GM12878 (cell line): ENCODE data around the gene PRUNE2. TPM values are rescaled to one million over a fixed set of nuclear protein-coding genes. Genes with fewer than 3 reads are reported as not detected.

Experiments used
- ATAC-seq: fragments of 200-7000 bp; cut with Tn5 transposase; 3 replicates; pipeline ENCODE4 v1.9.1; 2020; ENCODE audit warnings: mild to moderate bottlenecking, moderate library complexity
- BruUV-seq: library from RNA; stranded (reverse); fragments of 400-500 nt; replicated peaks from 2 replicates; lab custom pipeline; 2021; lab: Mats Ljungman, UMichigan
- CTCF ChIA-PET: fragments of 300-600 bp; sonication (Branson Sonifier 250); formaldehyde crosslinking; extraction: SDS; loops from one replicate; lab custom pipeline; 2021; ENCODE audit warnings: inconsistent platforms; lab: Yijun Ruan, JAX
- POLR2A ChIA-PET: fragments of 350-600 bp; formaldehyde crosslinking; extraction: SDS; loops from one replicate; lab custom pipeline; 2021; ENCODE audit warnings: inconsistent platforms; lab: Charles Lee
- RAD21 ChIA-PET: fragments of 300-600 bp; sonication (Branson Sonifier 250); formaldehyde crosslinking; loops from one replicate; lab custom pipeline; 2023; ENCODE audit warnings: antibody characterized with exemption; ENCODE audit not compliant: unreplicated experiment; lab: Charles Lee
- SMC1A ChIA-PET: fragments of 300-600 bp; sonication (Branson Sonifier 250); formaldehyde crosslinking; loops from one replicate; lab custom pipeline; 2023; ENCODE audit not compliant: unreplicated experiment, uncharacterized antibody; lab: Charles Lee
- DNase-seq: peaks from one replicate; pipeline ENCODE4 v3.0.0-alpha.2; 2011; ENCODE audit warnings: low read depth, low spot score
- FAIRE-seq: peaks from 3 replicates; lab custom pipeline; 2011; peaks lifted over from hg19 to GRCh38; lab: Jason Lieb, UNC
- H2AFZ ChIP-seq: 2 replicates; pipeline ENCODE4 v1.6.0; 2011; ENCODE audit warnings: low read depth, low read length, control low read depth; ENCODE audit not compliant: control insufficient read depth
- H3K27ac ChIP-seq: 2 replicates; pipeline ENCODE4 v1.5.1; 2011; ENCODE audit warnings: control low read depth; ENCODE audit not compliant: control insufficient read depth, insufficient read depth
- H3K27me3 ChIP-seq, 2 experiments: replicated peaks in 1 of 2; 2 replicates each; pipeline versions ENCODE4 v1.6.0 to v1.6.1; 2011; ENCODE audit warnings: low read length in 1 of 2; ENCODE audit not compliant: control insufficient read depth in 2 of 2, insufficient read depth in 2 of 2
- H3K36me3 ChIP-seq, 2 experiments: 2 replicates each; pipeline ENCODE4 v1.5.1; 2011; ENCODE audit warnings: low read length in 1 of 2; ENCODE audit not compliant: control insufficient read depth in 2 of 2, insufficient read depth in 2 of 2
- H3K4me1 ChIP-seq: 2 replicates; pipeline ENCODE4 v1.6.1; 2011; ENCODE audit warnings: mild to moderate bottlenecking, low read length, moderate library complexity, mixed read lengths; ENCODE audit not compliant: control insufficient read depth, insufficient read depth
- H3K4me2 ChIP-seq: 2 replicates; pipeline ENCODE4 v1.6.0; 2011; ENCODE audit warnings: control low read depth; ENCODE audit not compliant: control insufficient read depth, insufficient read depth
- H3K4me3 ChIP-seq: fragments of 200-600 bp; sonication (generic); 2 replicates; pipeline ENCODE4 v1.5.1; 2016
- H3K79me2 ChIP-seq: 2 replicates; pipeline ENCODE4 v1.6.0; 2011; ENCODE audit warnings: low read length; ENCODE audit not compliant: control insufficient read depth, insufficient read depth
- H3K9ac ChIP-seq: 2 replicates; pipeline ENCODE4 v1.8.0; 2011; ENCODE audit warnings: low read length, control low read depth, mixed read lengths; ENCODE audit not compliant: control insufficient read depth, insufficient read depth
- H3K9me3 ChIP-seq: replicated peaks from 3 replicates; pipeline ENCODE4 v1.5.1; 2011; ENCODE audit warnings: mild to moderate bottlenecking, low read length; ENCODE audit not compliant: control insufficient read depth, insufficient read depth
- H4K20me1 ChIP-seq: 2 replicates; pipeline ENCODE4 v1.6.0; 2011; ENCODE audit not compliant: control insufficient read depth, insufficient read depth
- EP300 ChIP-seq, 2 experiments: fragments of 150-350 bp in 1 of 2; IDR thresholded peaks; 2 replicates each; pipeline ENCODE4 v1.6.1; 2011 to 2012; ENCODE audit warnings: low read depth in 2 of 2, low read length in 2 of 2, borderline replicate concordance in 1 of 2, improper control_type of control experiment in 1 of 2, inconsistent platforms in 1 of 2; ENCODE audit not compliant: control insufficient read depth in 1 of 2
- HDAC2 ChIP-seq: fragments of 200-600 bp; sonication (generic); IDR thresholded peaks from 2 replicates; pipeline ENCODE4 v1.6.1; 2017
- MTA2 ChIP-seq: fragments of 450-650 bp; IDR thresholded peaks from 2 replicates; pipeline ENCODE4 v1.6.1; 2016; ENCODE audit warnings: low read depth, mild to moderate bottlenecking, moderate library complexity
- MTA3 ChIP-seq: IDR thresholded peaks from 2 replicates; pipeline ENCODE4 v1.6.1; 2012; ENCODE audit warnings: low read length, inconsistent platforms, borderline replicate concordance
- RBBP5 ChIP-seq: fragments of 200-600 bp; sonication (generic); conservative IDR thresholded peaks from 2 replicates; pipeline ENCODE4 v1.6.1; 2016
- SP1 ChIP-seq: IDR thresholded peaks from one replicate; pipeline ENCODE4 v1.6.1; 2011; ENCODE audit warnings: low read depth, low read length
- TAF1 ChIP-seq: IDR thresholded peaks from 2 replicates; pipeline ENCODE4 v1.6.1; 2011; ENCODE audit warnings: mild to moderate bottlenecking, low read depth, low read length, borderline replicate concordance
- ZNF207 ChIP-seq: fragments of 450-650 bp; IDR thresholded peaks from 2 replicates; pipeline ENCODE4 v1.6.1; 2014; ENCODE audit warnings: antibody characterized with exemption, mild to moderate bottlenecking, borderline replicate concordance
- WGBS: methylation state at CpG from one replicate; pipeline ENCODE4 v1.1.6; 2016; ENCODE audit warnings: low lambda C conversion rate; ENCODE audit not compliant: insufficient replicate concordance, insufficient coverage; ENCODE audit errors: missing lambda C conversion rate; 5-methylcytosine and 5-hydroxymethylcytosine counted together
- in situ Hi-C: fragments of 300-500 bp; cut with MboI; formaldehyde crosslinking; loops from 9 replicates; pipeline ENCODE4 v1.14.3; 2018; ENCODE audit warnings: mixed read lengths
- intact Hi-C: fragments of 100-400 bp; cut with micrococcal nuclease; formaldehyde crosslinking; loops from one replicate; pipeline ENCODE4 v1.14.2; 2022; ENCODE audit not compliant: unreplicated experiment
- polyA plus RNA-seq, 11 experiments: library from polyadenylated mRNA; depleted of rRNA in 4 of 11; unstranded in 6 of 11; stranded (reverse) in 5 of 11; fragments of >200 nt; fragmentation: Nextera tagmentation in 4 of 11; fragmentation: Illumina TruSeq in 1 of 11; extraction: Ambion mirVana in 4 of 11; extraction: Trizol in 1 of 11; gene quantifications; 1 replicate in 1 of 11; 2 replicates in 10 of 11; pipeline versions ENCODE4 v1.2.1 to v1.2.3, GENCODE V29; 2011 to 2016; ENCODE audit warnings: inconsistent platforms in 2 of 11, missing spikeins in 2 of 11, low read depth in 1 of 11
- total RNA-seq, 4 experiments: library from RNA; depleted of rRNA in 3 of 4; stranded (reverse); fragments of >200 nt in 3 of 4; fragmentation: Illumina TruSeq in 1 of 4; extraction: Trizol in 1 of 4; gene quantifications; 2 replicates each; pipeline versions ENCODE4 v1.2.1 to v1.2.3, GENCODE V29; 2013 to 2021
- TF ChIP-seq, protein P1 (sequence below): fragments of 450-650 bp; IDR thresholded peaks from 2 replicates; pipeline ENCODE4 v1.6.1; 2016; ENCODE audit warnings: mild to moderate bottlenecking

PRUNE2 gene
- total and polyA plus RNA-seq, 10 of the 15 experiments (the other 5 are each of a cell fraction or from before 2014, with no cell fraction given) = 0.07 to 0.63 (median 0.25) TPM

DNA sequence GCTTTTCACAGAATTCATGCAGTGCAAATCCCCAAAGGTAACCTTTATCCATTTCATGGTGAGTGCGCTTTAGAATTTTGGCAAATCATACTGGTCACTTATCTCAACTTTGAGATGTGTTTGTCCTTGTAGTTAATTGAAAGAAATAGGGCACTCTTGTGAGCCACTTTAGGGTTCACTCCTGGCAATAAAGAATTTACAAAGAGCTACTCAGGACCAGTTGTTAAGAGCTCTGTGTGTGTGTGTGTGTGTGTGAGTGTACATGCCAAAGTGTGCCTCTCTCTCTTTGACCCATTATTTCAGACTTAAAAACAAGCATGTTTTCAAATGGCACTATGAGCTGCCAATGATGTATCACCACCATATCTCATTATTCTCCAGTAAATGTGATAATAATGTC is 120.4 kb downstream of the PRUNE2 start:
- RAD21 ChIA-PET = no interaction called here
- Histone ChIP-seq H3K4me1 (no peaks in the 10 kb centered on the region), H3K4me3 (no peak overlapping the region), H3K36me3 (no peaks in the 10 kb centered on the region)
- POLR2A ChIA-PET = no interaction called here
- no peak for ATAC-seq
- 94% methylated on average over 1 of the region's 1 CpG for WGBS
- TF ChIP-seq MTA2 (no peak), EP300 (IDR thresholded peaks at IDR 0.05; ENCODE audit: borderline replicate concordance in 1 of 2, control insufficient read depth in 1 of 2, low read depth in 2 of 2, low read length in 2 of 2) (no peak), ZNF207 (no peak), TAF1 (no peak), SP1 (no peak)
- TF ChIP-seq, all 136 proteins: peak for 0
- FAIRE-seq (no peak), DNase-seq (no peak)
- ChIA-PET SMC1A (no interaction called here), CTCF (interaction anchor here (0.6 to 1.6 kb wide), 3 partner anchors 11 to 228 kb away, joined by 3 to 4 read pairs (median 3); no protein-coding TSS in a partner anchor)
- in situ Hi-C loops (no loop called here), intact Hi-C loops (no loop called here)
- no peaks in the 10 kb centered on the region for H3K79me2 ChIP-seq
- no peaks in the 10 kb centered on the region; a peak in 1 of 4 replicates for H3K27me3 ChIP-seq
- no peaks in the 10 kb centered on the region for H4K20me1 ChIP-seq
- no peak overlapping the region for H2AFZ ChIP-seq
- no peak overlapping the region for H3K4me2 ChIP-seq
- no TSS peak for BruUV-seq
- no peaks in the 10 kb centered on the region for H3K9me3 ChIP-seq
- no peak overlapping the region for H3K27ac ChIP-seq
- no peak overlapping the region for H3K9ac ChIP-seq

DNA sequence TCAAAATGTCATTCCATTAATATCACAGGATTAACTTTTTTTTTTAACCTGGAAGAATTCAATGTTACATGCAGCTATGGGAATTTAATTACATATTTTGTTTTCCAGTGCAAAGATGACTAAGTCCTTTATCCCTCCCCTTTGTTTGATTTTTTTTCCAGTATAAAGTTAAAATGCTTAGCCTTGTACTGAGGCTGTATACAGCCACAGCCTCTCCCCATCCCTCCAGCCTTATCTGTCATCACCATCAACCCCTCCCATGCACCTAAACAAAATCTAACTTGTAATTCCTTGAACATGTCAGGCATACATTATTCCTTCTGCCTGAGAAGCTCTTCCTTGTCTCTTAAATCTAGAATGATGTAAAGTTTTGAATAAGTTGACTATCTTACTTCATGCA is 121.0 kb downstream of the PRUNE2 start:
- no TSS peak for BruUV-seq
- no peak overlapping the region for H3K4me3 ChIP-seq
- ChIA-PET SMC1A (no interaction called here), POLR2A (no interaction called here), CTCF (interaction anchor here (0.6 to 1.5 kb wide), 2 partner anchors 23 to 228 kb away, joined by 3 read pairs; no protein-coding TSS in a partner anchor)
- in situ Hi-C loops = no loop called here
- intact Hi-C loops = no loop called here
- FAIRE-seq = no peak
- no peak overlapping the region for H3K27ac ChIP-seq
- no peaks in the 10 kb centered on the region for H3K9me3 ChIP-seq
- ATAC-seq = no peak
- no peak for TF ChIP-seq ZNF207
- no peak for TF ChIP-seq RBBP5
- TF ChIP-seq, protein P1, sequence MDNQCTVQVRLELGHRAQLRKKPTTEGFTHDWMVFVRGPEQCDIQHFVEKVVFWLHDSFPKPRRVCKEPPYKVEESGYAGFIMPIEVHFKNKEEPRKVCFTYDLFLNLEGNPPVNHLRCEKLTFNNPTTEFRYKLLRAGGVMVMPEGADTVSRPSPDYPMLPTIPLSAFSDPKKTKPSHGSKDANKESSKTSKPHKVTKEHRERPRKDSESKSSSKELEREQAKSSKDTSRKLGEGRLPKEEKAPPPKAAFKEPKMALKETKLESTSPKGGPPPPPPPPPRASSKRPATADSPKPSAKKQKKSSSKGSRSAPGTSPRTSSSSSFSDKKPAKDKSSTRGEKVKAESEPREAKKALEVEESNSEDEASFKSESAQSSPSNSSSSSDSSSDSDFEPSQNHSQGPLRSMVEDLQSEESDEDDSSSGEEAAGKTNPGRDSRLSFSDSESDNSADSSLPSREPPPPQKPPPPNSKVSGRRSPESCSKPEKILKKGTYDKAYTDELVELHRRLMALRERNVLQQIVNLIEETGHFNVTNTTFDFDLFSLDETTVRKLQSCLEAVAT = no peak
- no peak for TF ChIP-seq HDAC2
- no peak for TF ChIP-seq MTA3
- TF ChIP-seq, all 136 proteins: peak for 0
- no peak overlapping the region for H3K9ac ChIP-seq
- DNase-seq = no peak
- no peaks in the 10 kb centered on the region for H3K36me3 ChIP-seq
- H2AFZ ChIP-seq = no peak overlapping the region
- no peaks in the 10 kb centered on the region; a peak in 1 of 4 replicates for H3K27me3 ChIP-seq
- RAD21 ChIA-PET = no interaction called here
- H4K20me1 ChIP-seq = no peaks in the 10 kb centered on the region
- no peak overlapping the region for H3K4me2 ChIP-seq
- no peaks in the 10 kb centered on the region for H3K4me1 ChIP-seq
- H3K79me2 ChIP-seq = no peaks in the 10 kb centered on the region
